ENCODE results near the gene UBAP2L.
"Not testable (repeated sequence)": the region's sequence is repeated elsewhere in the genome, so short reads cannot be mapped to it uniquely, and the experiment has no call there.

UBAP2L gene

DNA sequence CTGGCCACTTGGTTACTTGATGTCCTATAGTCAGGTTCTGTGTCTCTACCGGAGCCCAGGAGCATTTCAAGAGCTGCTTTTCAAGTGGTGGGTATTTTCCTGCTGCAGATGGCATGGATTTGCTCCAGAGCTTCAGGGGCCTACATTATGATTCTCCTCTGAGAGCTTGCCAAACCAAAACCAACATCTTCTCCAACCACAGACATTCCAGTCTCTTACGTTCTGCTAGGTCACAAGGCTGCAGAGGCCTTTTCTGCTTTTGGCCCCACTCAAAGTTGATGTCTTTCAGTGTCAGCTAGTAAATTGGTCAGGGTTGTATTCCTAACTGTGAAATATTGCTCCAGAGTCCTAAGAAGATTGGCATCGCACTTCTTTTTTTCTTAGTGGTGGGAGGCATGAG is 85.4 kb downstream of the UBAP2L start:
- in situ Hi-C loops (cut with MboI; ENCODE audit: low sequenced_read_pairs): no loop called here

DNA sequence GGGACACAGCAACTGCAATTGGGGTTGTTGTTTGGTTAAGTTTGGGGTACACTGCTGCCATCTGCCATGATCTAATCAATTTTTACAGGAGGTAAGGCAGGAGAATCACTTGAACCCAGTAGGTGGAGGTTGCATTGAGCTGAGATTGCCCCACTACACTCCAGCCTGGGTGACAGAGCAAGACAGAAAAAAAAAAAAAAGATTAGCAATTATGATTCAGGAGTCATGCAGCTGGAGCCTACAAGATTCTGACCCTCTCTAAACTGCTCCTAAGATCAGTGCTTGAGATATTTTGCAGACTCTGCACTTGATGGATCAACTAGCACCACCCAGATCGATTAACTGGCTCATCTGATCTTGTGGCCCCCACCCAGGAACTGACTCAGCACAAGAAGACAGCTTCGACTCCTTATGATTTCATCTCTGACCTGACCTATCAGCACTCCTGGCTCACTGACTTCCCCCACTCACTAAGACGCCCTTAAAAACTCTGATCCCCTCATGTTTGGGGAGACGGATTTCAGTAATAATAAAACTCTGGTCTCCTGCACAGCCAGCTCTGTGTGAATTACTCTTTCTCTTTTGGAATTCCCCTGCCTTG is 87.0 kb downstream of the UBAP2L start:
- in situ Hi-C loops (cut with MboI; ENCODE audit: low sequenced_read_pairs): not testable (repeated sequence)

DNA sequence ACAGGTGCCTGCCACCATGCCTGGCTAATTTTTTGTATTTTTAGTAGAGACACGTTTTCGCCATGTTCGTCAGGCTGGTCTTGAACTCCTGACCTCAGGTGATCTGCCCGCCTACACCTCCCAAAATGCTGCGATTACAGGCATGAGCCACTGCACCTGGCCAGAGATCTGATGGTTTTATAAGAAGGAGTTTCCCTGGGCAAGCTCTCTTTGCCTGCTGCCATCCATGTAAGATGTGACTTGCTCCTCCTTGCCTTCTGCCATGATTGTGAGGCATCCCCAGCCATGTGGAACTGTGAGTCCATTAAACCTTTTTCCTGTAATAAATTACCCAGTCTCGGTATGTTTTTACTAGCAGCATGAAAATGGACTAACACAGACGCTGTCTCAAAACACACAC is 88.4 kb downstream of the UBAP2L start:
- in situ Hi-C loops (cut with MboI; ENCODE audit: low sequenced_read_pairs): not testable (repeated sequence)

GRCh38 chr1:154312229-154313065 is 91.7 kb downstream of the UBAP2L start:
- in situ Hi-C loops (cut with MboI; ENCODE audit: low sequenced_read_pairs): not testable (repeated sequence)

GRCh38 chr1:154313066-154313356 is 92.3 kb downstream of the UBAP2L start:
- in situ Hi-C loops (cut with MboI; ENCODE audit: low sequenced_read_pairs): no loop called here

GRCh38 chr1:154314226-154314625 is 93.5 kb downstream of the UBAP2L start:
- in situ Hi-C loops (cut with MboI; ENCODE audit: low sequenced_read_pairs): not testable (repeated sequence)

- in situ Hi-C loops (cut with MboI; ENCODE audit: low sequenced_read_pairs): no loop called here
Measured at GRCh38 chr1:154316704-154317103, 95.9 kb downstream of the UBAP2L start.

DNA sequence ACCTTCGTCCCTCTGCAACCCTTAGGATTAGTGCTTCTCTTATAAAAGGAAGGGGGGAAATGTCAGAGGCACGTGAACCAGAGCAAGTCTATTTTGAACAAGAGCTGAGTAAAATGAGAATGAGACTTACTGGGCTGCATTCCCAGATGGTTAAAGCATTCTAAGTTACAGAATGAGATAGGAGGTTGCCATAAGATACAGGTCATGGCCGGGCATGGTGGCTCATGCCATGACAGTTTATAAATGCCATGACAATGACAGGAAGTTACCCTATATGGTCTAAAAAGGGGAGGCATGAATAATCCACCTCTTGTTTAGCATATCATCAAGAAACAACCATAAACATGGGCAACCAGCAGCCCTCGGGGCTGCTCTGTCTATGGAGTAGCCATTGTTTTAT is 97.6 kb downstream of the UBAP2L start:
- in situ Hi-C loops (cut with MboI; ENCODE audit: low sequenced_read_pairs): no loop called here
